Measurements from ENCODE around the gene XRN1. TPM values are rescaled to one million over a fixed set of nuclear protein-coding genes. Genes with fewer than 3 reads are reported as not detected.
"Not testable (repeated sequence)": the region's sequence is repeated elsewhere in the genome, so short reads cannot be mapped to it uniquely, and the experiment has no call there.

The XRN1 gene
- total RNA-seq, 1 experiment from 2014 or later = 23.3 TPM

DNA sequence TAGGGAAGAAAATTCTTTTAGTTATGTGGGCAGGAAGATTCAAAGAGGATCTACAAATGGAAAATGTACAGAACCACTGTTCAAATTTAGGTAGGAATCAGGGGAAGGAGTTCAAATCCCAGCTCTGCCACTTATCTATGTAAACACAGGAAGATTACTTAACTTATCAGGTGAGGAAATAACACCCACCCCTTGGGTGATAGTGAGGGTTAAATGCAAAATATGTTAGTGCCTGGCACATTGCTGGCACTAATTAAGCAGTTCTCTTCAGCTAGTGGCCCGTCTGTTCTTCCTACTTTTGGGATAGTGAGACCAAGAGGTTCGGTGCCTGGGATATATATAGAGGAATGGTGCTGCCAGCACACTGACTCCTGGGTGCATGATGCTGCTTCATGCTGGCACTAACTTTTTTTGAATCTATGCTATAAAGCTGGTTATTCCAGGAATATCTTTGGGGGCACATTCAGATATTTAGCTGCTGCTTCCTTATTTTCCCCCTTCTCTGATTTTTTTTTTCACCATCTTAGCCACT lies 83.8 kb downstream of the XRN1 start:
- CTCF ChIA-PET = no interaction called here
- Histone ChIP-seq H3K36me3 (ENCODE audit: control insufficient read depth, insufficient read depth, low read length) (no peaks in the 10 kb centered on the region), H3K27me3 (replicated peaks; ENCODE audit: control insufficient read depth, insufficient read depth, low read length) (no peaks in the 10 kb centered on the region), H3K4me1 (peaks cover 5% of the 10 kb centered on the region; the same call in 1 of the 2 replicates), H3K9me3 (no peaks in the 10 kb centered on the region), H3K4me3 (ENCODE audit: low read depth, low read length) (no peak overlapping the region)
- TF ChIP-seq, protein P1, sequence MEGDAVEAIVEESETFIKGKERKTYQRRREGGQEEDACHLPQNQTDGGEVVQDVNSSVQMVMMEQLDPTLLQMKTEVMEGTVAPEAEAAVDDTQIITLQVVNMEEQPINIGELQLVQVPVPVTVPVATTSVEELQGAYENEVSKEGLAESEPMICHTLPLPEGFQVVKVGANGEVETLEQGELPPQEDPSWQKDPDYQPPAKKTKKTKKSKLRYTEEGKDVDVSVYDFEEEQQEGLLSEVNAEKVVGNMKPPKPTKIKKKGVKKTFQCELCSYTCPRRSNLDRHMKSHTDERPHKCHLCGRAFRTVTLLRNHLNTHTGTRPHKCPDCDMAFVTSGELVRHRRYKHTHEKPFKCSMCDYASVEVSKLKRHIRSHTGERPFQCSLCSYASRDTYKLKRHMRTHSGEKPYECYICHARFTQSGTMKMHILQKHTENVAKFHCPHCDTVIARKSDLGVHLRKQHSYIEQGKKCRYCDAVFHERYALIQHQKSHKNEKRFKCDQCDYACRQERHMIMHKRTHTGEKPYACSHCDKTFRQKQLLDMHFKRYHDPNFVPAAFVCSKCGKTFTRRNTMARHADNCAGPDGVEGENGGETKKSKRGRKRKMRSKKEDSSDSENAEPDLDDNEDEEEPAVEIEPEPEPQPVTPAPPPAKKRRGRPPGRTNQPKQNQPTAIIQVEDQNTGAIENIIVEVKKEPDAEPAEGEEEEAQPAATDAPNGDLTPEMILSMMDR (IDR thresholded peaks at IDR 0.05; ENCODE audit: insufficient read depth in 1 of 2, low read depth in 1 of 2, low read length in 1 of 2, severe bottlenecking in 1 of 2, unreplicated experiment in 1 of 2) = no peak
- POLR2A ChIA-PET = interaction anchor here (1.3 kb wide), 1 partner anchor 35 kb away, joined by 3 read pairs; no protein-coding TSS in a partner anchor
- Mint-ChIP-seq H3K4me3 (ENCODE audit: unreplicated experiment) (no peak overlapping the region), H3K4me1 (ENCODE audit: low read depth, unreplicated experiment) (no peaks in the 10 kb centered on the region), H3K36me3 (ENCODE audit: insufficient read depth, unreplicated experiment) (peaks cover 21% of the 10 kb centered on the region), H3K27ac (ENCODE audit: unreplicated experiment) (no peak overlapping the region), H3K9me3 (ENCODE audit: unreplicated experiment) (no peaks in the 10 kb centered on the region), H3K27me3 (ENCODE audit: insufficient read depth, unreplicated experiment) (no peaks in the 10 kb centered on the region)
- intact Hi-C loops (cut with micrococcal nuclease; ENCODE audit: unreplicated experiment) = no loop called here
- BruUV-seq (replicated peaks) = no TSS peak
- no peak for DNase-seq

DNA sequence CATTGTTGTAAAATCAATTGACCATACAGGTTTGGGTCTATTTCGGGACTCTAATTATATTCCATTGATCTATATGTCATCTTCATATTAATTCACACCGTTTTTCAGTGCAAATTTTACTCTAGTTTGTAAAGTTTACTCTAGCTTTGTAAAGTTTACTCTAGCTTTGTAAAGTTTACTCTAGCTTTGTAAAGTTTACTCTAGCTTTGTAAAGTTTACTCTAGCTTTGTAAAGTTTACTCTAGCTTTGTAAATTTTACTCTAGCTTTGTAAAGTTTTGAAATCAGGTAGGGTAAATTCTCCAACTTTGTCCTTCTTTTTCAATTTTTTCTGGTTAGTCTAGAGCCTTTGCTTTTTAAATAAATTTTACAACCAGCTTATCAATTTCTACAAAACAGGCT lies 84.4 kb downstream of the XRN1 start:
- H3K4me3 Mint-ChIP-seq (ENCODE audit: unreplicated experiment); H3K4me1 Mint-ChIP-seq (ENCODE audit: low read depth, unreplicated experiment); H3K27me3 ChIP-seq (replicated peaks; ENCODE audit: control insufficient read depth, insufficient read depth, low read length); intact Hi-C loops (cut with micrococcal nuclease; ENCODE audit: unreplicated experiment); H3K36me3 ChIP-seq (ENCODE audit: control insufficient read depth, insufficient read depth, low read length); H3K9me3 ChIP-seq; H3K27me3 Mint-ChIP-seq (ENCODE audit: insufficient read depth, unreplicated experiment); H3K4me3 ChIP-seq (ENCODE audit: low read depth, low read length); BruUV-seq (replicated peaks); H3K9me3 Mint-ChIP-seq (ENCODE audit: unreplicated experiment); H3K27ac Mint-ChIP-seq (ENCODE audit: unreplicated experiment); H3K4me1 ChIP-seq: not testable (repeated sequence)
- H3K36me3 Mint-ChIP-seq (ENCODE audit: insufficient read depth, unreplicated experiment) = peaks cover 21% of the 10 kb centered on the region
- ChIA-PET CTCF (interaction anchor here (0.6 kb wide), 1 partner anchor 154 kb away, joined by 3 read pairs; no protein-coding TSS in a partner anchor), POLR2A (interaction anchor here (1.3 kb wide), 1 partner anchor 35 kb away, joined by 3 read pairs; no protein-coding TSS in a partner anchor)
- peak in 1 of 2 experiments; percentile 3 for DNase-seq

DNA sequence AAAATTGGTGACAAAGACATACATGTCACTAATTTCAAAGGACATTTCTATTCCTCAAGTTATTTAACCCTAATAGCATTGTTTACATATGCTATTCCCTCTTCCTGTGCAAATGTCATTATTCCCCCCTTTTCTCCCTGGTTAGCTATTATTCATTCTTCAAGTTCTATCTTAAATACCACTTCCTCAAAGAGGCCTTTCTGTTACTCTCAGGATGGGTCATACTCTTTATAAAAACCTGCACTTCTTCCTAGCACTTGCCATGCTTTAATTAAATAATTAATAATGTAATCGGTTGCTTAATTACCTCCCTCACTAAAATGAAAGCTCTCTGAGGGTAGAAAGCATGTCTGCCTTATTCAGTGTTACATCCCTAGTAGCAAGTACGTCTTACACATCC lies 88.5 kb downstream of the XRN1 start:
- Histone ChIP-seq H3K27me3 (replicated peaks; ENCODE audit: control insufficient read depth, insufficient read depth, low read length) (no peaks in the 10 kb centered on the region), H3K9me3 (no peaks in the 10 kb centered on the region), H3K36me3 (ENCODE audit: control insufficient read depth, insufficient read depth, low read length) (no peaks in the 10 kb centered on the region; the same call in 1 of the 2 replicates), H3K4me3 (ENCODE audit: low read depth, low read length) (no peak overlapping the region), H3K4me1 (peaks cover 5% of the 10 kb centered on the region; the same call in 1 of the 2 replicates)
- Mint-ChIP-seq H3K9me3 (ENCODE audit: unreplicated experiment) (no peaks in the 10 kb centered on the region), H3K27ac (ENCODE audit: unreplicated experiment) (no peak overlapping the region), H3K4me1 (ENCODE audit: low read depth, unreplicated experiment) (no peaks in the 10 kb centered on the region), H3K4me3 (ENCODE audit: unreplicated experiment) (no peak overlapping the region), H3K27me3 (ENCODE audit: insufficient read depth, unreplicated experiment) (no peaks in the 10 kb centered on the region), H3K36me3 (ENCODE audit: insufficient read depth, unreplicated experiment) (peaks cover 42% of the 10 kb centered on the region)
- no peak for DNase-seq
- ChIA-PET POLR2A (no interaction called here), CTCF (no interaction called here)
- TF ChIP-seq, protein P1 (IDR thresholded peaks at IDR 0.05; ENCODE audit: insufficient read depth in 1 of 2, low read depth in 1 of 2, low read length in 1 of 2, severe bottlenecking in 1 of 2, unreplicated experiment in 1 of 2) = no peak
- intact Hi-C loops (cut with micrococcal nuclease; ENCODE audit: unreplicated experiment) = no loop called here
- no TSS peak for BruUV-seq (replicated peaks)

Measured in Caco-2 (cell line).